ENCODE results near the gene G6PC1.

G6PC1 gene

GRCh38 chr17:42950044-42950783 is 49.6 kb downstream of the G6PC1 start:
- DNase-seq = no peak
